A549 (cell line): ENCODE data around the gene ANKRA2.

Experiments
- KDM5A ChIP-seq: fragments of 200-600 bp; sonication (generic); IDR thresholded peaks from 2 replicates; pipeline ENCODE4 v1.6.1; 2016; ENCODE audit warnings: antibody characterized with exemption, mild to moderate bottlenecking
- MAFK ChIP-seq: fragments of 450-650 bp; IDR thresholded peaks from 2 replicates; pipeline ENCODE4 v1.6.1; 2014; ENCODE audit not compliant: partially characterized antibody
- POLR2AphosphoS2 ChIP-seq: conservative IDR thresholded peaks from 2 replicates; pipeline ENCODE4 v1.6.1; 2012; ENCODE audit warnings: low read length, improper control_type of control experiment, inconsistent platforms
- TF ChIP-seq, protein P1 (sequence below): fragments of >200 bp; sonication (Bioruptor Twin); formaldehyde crosslinking; IDR thresholded peaks from 3 replicates; pipeline ENCODE4 v1.5.1; 2016
- TF ChIP-seq, protein P2 (sequence below): IDR thresholded peaks from 2 replicates; pipeline ENCODE4 v1.6.1; 2012

GRCh38 chr5:73603998-73604397, 38.6 kb upstream of the ANKRA2 start:
- no peak for TF ChIP-seq POLR2AphosphoS2
- TF ChIP-seq, protein P1, sequence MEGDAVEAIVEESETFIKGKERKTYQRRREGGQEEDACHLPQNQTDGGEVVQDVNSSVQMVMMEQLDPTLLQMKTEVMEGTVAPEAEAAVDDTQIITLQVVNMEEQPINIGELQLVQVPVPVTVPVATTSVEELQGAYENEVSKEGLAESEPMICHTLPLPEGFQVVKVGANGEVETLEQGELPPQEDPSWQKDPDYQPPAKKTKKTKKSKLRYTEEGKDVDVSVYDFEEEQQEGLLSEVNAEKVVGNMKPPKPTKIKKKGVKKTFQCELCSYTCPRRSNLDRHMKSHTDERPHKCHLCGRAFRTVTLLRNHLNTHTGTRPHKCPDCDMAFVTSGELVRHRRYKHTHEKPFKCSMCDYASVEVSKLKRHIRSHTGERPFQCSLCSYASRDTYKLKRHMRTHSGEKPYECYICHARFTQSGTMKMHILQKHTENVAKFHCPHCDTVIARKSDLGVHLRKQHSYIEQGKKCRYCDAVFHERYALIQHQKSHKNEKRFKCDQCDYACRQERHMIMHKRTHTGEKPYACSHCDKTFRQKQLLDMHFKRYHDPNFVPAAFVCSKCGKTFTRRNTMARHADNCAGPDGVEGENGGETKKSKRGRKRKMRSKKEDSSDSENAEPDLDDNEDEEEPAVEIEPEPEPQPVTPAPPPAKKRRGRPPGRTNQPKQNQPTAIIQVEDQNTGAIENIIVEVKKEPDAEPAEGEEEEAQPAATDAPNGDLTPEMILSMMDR: no peak
- no peak for TF ChIP-seq MAFK
- TF ChIP-seq, protein P2, sequence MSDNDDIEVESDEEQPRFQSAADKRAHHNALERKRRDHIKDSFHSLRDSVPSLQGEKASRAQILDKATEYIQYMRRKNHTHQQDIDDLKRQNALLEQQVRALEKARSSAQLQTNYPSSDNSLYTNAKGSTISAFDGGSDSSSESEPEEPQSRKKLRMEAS: no peak
- TF ChIP-seq KDM5A: no peak
